ENCODE measurements around the gene NRM. TPM values are rescaled to one million over a fixed set of nuclear protein-coding genes. Genes with fewer than 3 reads are reported as not detected.
A peak's percentile ranks its signal among the peaks of the same experiment; 100 is the strongest.
"Not testable (repeated sequence)": the region's sequence is repeated elsewhere in the genome, so short reads cannot be mapped to it uniquely, and the experiment has no call there.

NRM gene
- polyA plus RNA-seq, 1 donor from 2014 or later: 7.1 TPM

GRCh38 chr6:30717845-30718720 is 27.3 kb upstream of the NRM start:
- not testable (repeated sequence) for H3K9me3 ChIP-seq (ENCODE audit: low read length); H3K27me3 ChIP-seq (ENCODE audit: insufficient read depth, low read depth, low read length); H3F3A ChIP-seq (ENCODE audit: insufficient read depth, low read length, poor library complexity, severe bottlenecking); H3K9me2 ChIP-seq (ENCODE audit: insufficient read depth, low read length); H3K36me3 ChIP-seq (ENCODE audit: insufficient read depth, low read length); H2AFZ ChIP-seq (ENCODE audit: low read depth, low read length)
- peak overlapping the region; percentile 99 for H3K4me3 ChIP-seq (ENCODE audit: low read length)
- H3K9ac ChIP-seq (ENCODE audit: low read length): peak overlapping the region; percentile 62
- peaks cover 15% of the 10 kb centered on the region for H4K20me1 ChIP-seq (ENCODE audit: insufficient read depth)
- H3K27ac ChIP-seq (ENCODE audit: low read length): peak overlapping the region; percentile 88
- peak overlapping the region; percentile 86 for H3K4me2 ChIP-seq (ENCODE audit: low read length)
- peaks cover 52% of the 10 kb centered on the region for H3K79me2 ChIP-seq (replicated peaks; ENCODE audit: insufficient read depth, low read length)

- H3K9me2 ChIP-seq (ENCODE audit: insufficient read depth, low read length): no peaks in the 10 kb centered on the region
- TF ChIP-seq, protein P1, sequence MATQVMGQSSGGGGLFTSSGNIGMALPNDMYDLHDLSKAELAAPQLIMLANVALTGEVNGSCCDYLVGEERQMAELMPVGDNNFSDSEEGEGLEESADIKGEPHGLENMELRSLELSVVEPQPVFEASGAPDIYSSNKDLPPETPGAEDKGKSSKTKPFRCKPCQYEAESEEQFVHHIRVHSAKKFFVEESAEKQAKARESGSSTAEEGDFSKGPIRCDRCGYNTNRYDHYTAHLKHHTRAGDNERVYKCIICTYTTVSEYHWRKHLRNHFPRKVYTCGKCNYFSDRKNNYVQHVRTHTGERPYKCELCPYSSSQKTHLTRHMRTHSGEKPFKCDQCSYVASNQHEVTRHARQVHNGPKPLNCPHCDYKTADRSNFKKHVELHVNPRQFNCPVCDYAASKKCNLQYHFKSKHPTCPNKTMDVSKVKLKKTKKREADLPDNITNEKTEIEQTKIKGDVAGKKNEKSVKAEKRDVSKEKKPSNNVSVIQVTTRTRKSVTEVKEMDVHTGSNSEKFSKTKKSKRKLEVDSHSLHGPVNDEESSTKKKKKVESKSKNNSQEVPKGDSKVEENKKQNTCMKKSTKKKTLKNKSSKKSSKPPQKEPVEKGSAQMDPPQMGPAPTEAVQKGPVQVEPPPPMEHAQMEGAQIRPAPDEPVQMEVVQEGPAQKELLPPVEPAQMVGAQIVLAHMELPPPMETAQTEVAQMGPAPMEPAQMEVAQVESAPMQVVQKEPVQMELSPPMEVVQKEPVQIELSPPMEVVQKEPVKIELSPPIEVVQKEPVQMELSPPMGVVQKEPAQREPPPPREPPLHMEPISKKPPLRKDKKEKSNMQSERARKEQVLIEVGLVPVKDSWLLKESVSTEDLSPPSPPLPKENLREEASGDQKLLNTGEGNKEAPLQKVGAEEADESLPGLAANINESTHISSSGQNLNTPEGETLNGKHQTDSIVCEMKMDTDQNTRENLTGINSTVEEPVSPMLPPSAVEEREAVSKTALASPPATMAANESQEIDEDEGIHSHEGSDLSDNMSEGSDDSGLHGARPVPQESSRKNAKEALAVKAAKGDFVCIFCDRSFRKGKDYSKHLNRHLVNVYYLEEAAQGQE (IDR thresholded peaks at IDR 0.05; ENCODE audit: borderline replicate concordance): peak; percentile 26
- TF ChIP-seq RAD21 (conservative IDR thresholded peaks at IDR 0.05) (peak; percentile 43), SMC3 (conservative IDR thresholded peaks at IDR 0.05; ENCODE audit: poor library complexity) (peak; percentile 38), CTCF (IDR thresholded peaks at IDR 0.05; ENCODE audit: poor library complexity, severe bottlenecking) (peak; percentile 66), MXI1 (conservative IDR thresholded peaks at IDR 0.05; ENCODE audit: poor library complexity, severe bottlenecking) (peak; percentile 90), TAF1 (IDR thresholded peaks at IDR 0.05; ENCODE audit: low read depth) (peak; percentile 73), EZH2 (IDR thresholded peaks at IDR 0.05; ENCODE audit: borderline replicate concordance, insufficient read depth, low read length, poor library complexity, severe bottlenecking) (no peak), EP300 (conservative IDR thresholded peaks at IDR 0.05; ENCODE audit: poor library complexity, severe bottlenecking) (peak; percentile 80), POLR2AphosphoS5 (IDR thresholded peaks at IDR 0.05) (peak; percentile 94)
- no peaks in the 10 kb centered on the region for H3K9me3 ChIP-seq (ENCODE audit: low read length)
- no peaks in the 10 kb centered on the region for H3K36me3 ChIP-seq (ENCODE audit: insufficient read depth, low read length)
- H3K4me2 ChIP-seq (ENCODE audit: low read length): peak within 1 kb of the TSS; percentile 91
- H3K27ac ChIP-seq (ENCODE audit: low read length): peak within 1 kb of the TSS; percentile 88
- H3K79me2 ChIP-seq (replicated peaks; ENCODE audit: insufficient read depth, low read length): peaks cover 44% of the 10 kb centered on the region
- H3K4me3 ChIP-seq (ENCODE audit: low read length): peak within 1 kb of the TSS; percentile 76
- H3F3A ChIP-seq (ENCODE audit: insufficient read depth, low read length, poor library complexity, severe bottlenecking): peaks cover 5% of the 10 kb centered on the region
- no peaks in the 10 kb centered on the region for H3K27me3 ChIP-seq (ENCODE audit: insufficient read depth, low read depth, low read length)
- H2AFZ ChIP-seq (ENCODE audit: low read depth, low read length): peak within 1 kb of the TSS; percentile 92
- H3K9ac ChIP-seq (ENCODE audit: low read length): peak within 1 kb of the TSS; percentile 70
- peaks cover 7% of the 10 kb centered on the region for H4K20me1 ChIP-seq (ENCODE audit: insufficient read depth)
Observed at GRCh38 chr6:30717129-30717844, 26.5 kb upstream of the NRM start, which contains the start of gene MDC1. TSS of gene MDC1 (minus strand) at chr6:30717281. CDS start at chr6:30715175, 2,106 bp downstream.
